Skin epidermis (tissue), 12 donors: ENCODE measurements around the gene IL17C.
A peak's percentile ranks its signal among the peaks of the same experiment; 100 is the strongest.

Source experiments
- H3K27ac ChIP-seq, 21 experiments: fragments of 200-600 bp; sonication (generic) in 11 of 21; one replicate each; pipeline ENCODE4 v1.5.0; 2020; ENCODE audit warnings: mild to moderate bottlenecking in 3 of 21, inconsistent platforms in 2 of 21, moderate library complexity in 2 of 21
- H3K4me3 ChIP-seq, 7 experiments: fragments of 200-600 bp; sonication (generic) in 2 of 7; one replicate each; pipeline ENCODE4 v1.5.0; 2020; ENCODE audit warnings: inconsistent platforms in 2 of 7, mild to moderate bottlenecking in 2 of 7, moderate library complexity in 1 of 7

IL17C gene, protein sequence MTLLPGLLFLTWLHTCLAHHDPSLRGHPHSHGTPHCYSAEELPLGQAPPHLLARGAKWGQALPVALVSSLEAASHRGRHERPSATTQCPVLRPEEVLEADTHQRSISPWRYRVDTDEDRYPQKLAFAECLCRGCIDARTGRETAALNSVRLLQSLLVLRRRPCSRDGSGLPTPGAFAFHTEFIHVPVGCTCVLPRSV

GRCh38 chr16:88638323-88639230 is at the start of gene IL17C:
Gene IL17C, plus strand, starts transcription at chr16:88638572. Its CDS starts 70 bp downstream, at chr16:88638642.
- H3K27ac ChIP-seq, result no peak within 1 kb of the TSS
- no peak within 1 kb of the TSS for H3K4me3 ChIP-seq

- H3K4me3 ChIP-seq, result no peak overlapping the region
- peak overlapping the region in 9 of 21 experiments; percentile 6 to 77 (median 54) for H3K27ac ChIP-seq
These were observed 49.6 kb upstream of the IL17C start for GRCh38 chr16:88588754-88589153.

GRCh38 chr16:88589441-88589840 is 48.9 kb upstream of the IL17C start:
- Histone ChIP-seq H3K27ac (peak overlapping the region in 9 of 21 experiments; percentile 0 to 77 (median 34)), H3K4me3 (no peak overlapping the region)

- Histone ChIP-seq H3K27ac (peak overlapping the region in 5 of 21 experiments; percentile 1 to 79 (median 19)), H3K4me3 (no peak overlapping the region)
These were observed 46.8 kb upstream of the IL17C start for GRCh38 chr16:88591577-88592021.

GRCh38 chr16:88593061-88593460 is 45.3 kb upstream of the IL17C start:
- Histone ChIP-seq H3K27ac (no peak overlapping the region), H3K4me3 (no peak overlapping the region)

- Histone ChIP-seq H3K27ac (no peak overlapping the region), H3K4me3 (no peak overlapping the region)
These were observed 44.9 kb upstream of the IL17C start for GRCh38 chr16:88593489-88593888.

- Histone ChIP-seq H3K4me3 (no peak overlapping the region), H3K27ac (no peak overlapping the region)
These were observed 44.5 kb upstream of the IL17C start for GRCh38 chr16:88593910-88594309.

DNA sequence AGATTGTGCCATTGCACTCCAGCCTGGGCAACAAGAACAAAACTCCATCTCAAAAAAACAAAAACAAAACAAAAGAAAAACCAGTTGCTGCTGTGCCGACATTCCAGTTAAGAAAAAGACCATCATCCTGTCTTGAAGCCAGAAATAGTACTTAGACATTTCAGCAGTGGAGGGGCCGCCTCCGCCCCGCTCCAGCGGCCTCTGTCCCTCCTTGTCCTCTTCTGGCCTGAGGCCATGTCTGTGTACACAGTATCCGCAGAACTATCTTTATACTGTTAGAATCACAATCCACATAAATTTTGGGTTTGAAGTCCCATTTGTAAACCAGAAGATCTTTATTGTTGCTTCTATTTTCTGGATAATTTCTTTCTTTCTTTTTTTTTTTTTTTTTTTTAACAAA is 43.3 kb upstream of the IL17C start:
- no peak overlapping the region for H3K4me3 ChIP-seq
- H3K27ac ChIP-seq, result no peak overlapping the region

DNA sequence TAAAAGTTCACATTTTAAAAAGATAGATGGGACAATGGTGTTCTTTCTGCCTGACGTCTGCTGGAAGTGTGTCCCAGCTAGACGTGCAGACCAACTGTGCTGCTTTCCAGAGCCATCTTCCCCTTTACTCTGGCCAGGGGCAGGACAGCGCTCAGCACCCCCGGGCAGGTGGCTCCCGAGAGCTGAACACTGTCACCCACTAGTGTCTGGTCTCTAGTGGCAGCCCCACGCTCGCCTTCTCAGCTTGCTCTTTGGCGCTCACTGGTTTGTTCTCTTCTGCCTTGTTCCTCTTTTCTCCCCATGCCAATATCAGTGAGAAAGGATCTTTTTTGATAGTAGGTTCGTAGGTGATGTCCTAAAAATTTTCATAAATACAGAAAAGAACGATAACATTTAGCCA is 42.5 kb upstream of the IL17C start:
- Histone ChIP-seq H3K4me3 (no peak overlapping the region), H3K27ac (no peak overlapping the region)

DNA sequence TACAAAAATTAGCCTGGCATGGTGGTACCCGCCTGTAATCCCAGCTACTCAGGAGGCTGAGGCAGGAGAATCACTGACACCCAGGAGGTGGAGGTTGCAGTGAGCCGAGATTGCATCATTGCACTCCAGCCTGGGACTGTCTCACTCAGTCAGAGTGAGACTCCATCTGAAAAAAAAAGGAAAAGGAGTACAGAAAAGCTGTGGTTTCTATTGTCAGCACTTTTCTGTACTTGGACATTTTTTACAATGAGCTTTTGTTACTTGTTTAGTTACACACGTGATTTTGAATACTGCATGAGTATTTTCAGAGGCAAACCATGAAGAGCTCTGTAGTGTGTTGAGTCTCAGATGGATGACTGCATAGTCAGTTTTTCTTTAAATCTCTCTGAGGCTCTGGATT is 41.9 kb upstream of the IL17C start:
- no peak overlapping the region for H3K4me3 ChIP-seq
- no peak overlapping the region for H3K27ac ChIP-seq

DNA sequence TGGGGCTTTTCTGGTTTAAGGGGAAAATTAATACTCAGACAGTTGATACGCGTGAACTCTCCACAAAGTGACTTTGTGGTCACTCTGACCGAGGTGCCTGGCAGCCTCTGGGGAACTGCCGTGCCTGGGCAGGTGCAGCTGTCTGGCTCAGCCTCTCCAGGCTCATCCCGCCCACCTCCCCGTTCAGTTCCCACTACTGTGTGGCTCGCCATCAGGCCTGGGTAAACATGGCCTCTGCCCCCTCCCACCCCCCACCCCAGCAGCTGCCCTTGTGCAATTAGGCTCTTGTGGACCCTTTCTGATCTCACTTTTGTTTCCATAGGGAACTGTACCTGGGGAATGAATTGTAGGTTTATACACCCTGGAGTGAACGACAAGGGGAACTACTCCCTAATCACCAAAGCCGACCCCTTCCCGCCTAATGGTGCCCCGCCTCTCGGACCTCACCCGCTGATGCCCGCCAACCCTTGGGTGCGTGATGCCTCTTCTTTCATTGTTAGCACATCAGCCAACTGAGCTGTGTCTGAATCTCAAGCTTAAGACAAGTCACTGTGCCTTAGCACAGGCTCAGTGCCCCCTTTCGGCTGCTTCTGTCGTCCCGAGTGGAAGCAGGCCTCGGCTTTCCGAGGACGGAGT is 40.4 kb upstream of the IL17C start:
- no peak overlapping the region for H3K4me3 ChIP-seq
- H3K27ac ChIP-seq, result peak overlapping the region in 3 of 21 experiments; percentile 4 to 67 (median 44)

DNA sequence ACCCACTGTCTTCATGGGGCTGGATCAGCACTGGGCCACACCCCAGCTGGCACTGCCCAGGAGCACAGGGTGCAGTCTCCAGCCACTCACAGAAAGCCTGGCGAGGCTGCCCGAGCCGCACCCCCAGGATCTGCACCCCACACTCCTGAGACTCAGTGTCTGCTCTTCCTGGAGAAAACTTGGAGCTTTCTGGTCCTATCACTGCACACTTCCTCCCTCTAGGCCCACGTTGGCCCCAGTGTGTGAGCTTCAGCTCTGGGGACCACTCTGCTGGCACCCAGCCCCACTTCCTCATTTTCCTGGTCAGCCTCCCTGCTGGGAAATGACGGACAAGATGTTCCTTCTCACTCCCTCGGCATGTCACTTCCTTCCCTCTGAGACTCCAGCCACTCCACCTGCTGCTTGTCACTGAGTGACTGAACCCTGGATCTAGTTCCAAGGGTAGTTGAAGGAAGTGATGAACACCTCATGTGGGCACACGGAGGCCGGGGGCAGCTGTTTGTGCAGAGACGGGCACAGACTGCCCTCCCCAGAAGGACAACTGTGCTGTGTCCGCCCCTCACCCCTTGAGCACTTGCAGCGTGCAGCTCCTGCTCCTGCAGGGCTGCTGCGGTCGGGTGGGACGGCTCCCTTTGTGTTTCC is 39.2 kb upstream of the IL17C start:
- H3K27ac ChIP-seq, result peak overlapping the region in 8 of 21 experiments; percentile 0 to 72 (median 44)
- H3K4me3 ChIP-seq, result no peak overlapping the region

DNA sequence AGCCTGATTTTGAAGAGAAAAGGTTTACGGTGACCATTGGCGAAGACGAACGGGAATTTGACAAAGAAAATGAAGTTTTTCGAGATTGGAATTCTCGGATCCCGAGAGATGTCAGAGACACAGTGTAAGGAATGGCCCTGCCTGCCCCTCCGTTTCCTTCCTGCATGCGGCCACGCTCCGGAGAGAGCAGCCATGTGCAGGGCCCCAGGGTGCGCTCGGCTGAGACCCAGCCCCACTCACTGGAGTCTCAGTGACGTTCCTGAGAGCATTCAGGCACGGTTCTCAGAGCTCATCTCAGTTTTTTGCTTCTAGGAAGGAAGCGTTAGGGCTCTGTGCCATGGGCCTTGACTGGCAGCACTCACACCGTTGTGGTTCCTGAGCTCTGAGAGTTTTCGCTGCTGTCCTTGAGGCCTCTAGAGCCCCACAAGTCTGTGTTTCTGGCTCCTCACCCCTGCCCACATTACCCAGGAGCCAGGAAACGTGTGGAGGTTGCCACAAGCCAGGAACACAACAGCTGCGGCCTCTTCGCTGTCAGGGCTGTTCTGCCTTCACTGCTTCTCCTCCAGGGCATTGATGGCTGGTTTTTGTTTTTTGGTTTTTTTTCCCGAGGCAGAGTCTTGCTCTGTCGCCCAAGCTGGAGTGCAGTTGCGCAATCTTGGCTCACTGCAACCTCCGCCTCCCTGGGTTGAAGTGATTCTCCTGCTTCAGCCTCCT is 38.4 kb upstream of the IL17C start:
- H3K4me3 ChIP-seq, result no peak overlapping the region
- peak overlapping the region in 9 of 21 experiments; percentile 0 to 72 (median 36) for H3K27ac ChIP-seq

- peak overlapping the region in 3 of 21 experiments; percentile 0 to 55 (median 54) for H3K27ac ChIP-seq
- H3K4me3 ChIP-seq, result no peak overlapping the region
These were observed 37.9 kb upstream of the IL17C start for GRCh38 chr16:88600539-88600896.

GRCh38 chr16:88601313-88602036 is 36.9 kb upstream of the IL17C start:
- H3K4me3 ChIP-seq, result no peak overlapping the region
- no peak overlapping the region for H3K27ac ChIP-seq

GRCh38 chr16:88602091-88602490 is 36.3 kb upstream of the IL17C start:
- H3K4me3 ChIP-seq, result no peak overlapping the region
- no peak overlapping the region for H3K27ac ChIP-seq

DNA sequence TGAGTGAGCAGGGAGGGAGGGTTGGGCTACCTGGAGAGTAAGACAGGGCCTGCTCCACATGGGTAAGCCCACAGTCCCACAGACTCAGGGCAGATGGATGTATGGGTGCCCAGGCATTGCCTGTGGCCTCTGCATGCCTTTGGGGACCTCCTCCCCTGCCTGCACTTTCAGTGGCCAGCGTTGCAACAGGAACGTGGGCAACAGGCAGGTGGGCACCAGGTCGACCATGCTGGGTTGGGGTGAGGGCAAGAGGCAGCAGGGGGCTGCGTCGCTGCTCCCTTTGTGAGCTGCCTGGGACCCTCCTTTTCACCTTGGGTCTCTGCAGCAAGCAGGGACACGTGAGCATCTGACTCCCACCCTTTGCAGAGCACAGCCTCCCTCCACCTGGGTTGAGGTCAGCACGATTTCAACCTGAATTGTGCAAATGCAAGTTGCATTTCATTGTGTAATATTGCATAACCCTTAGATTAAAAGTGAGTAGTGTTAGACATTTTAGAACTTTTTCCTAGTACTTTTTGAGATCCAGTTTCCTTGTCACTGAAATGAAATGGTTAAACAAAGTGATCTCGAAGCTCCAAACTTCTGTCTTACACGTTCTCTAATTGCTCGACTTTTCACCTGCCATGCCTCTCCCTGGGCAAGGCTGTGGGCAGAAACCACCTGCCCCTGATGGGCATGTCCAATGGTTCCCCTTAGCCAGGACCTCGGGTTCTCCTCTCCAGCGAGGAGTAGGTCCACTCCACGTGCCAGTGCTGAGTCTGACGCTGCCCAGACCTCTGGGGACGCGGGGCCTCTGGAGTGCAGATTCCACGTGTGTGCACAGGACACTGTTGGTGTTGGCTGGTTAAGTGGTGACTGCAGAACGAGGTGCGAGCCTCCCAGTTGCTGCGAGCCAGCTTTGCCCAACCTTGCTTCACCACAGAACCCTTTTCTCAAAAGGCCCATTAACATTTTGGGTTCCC is 32.9 kb upstream of the IL17C start:
- Histone ChIP-seq H3K4me3 (no peak overlapping the region), H3K27ac (no peak overlapping the region)
